Mucosa of descending colon (tissue), 3 donors: ENCODE data around the gene NISCH. TPM values are rescaled to one million over a fixed set of nuclear protein-coding genes. Genes with fewer than 3 reads are reported as not detected.

Experiments used
- ATAC-seq: fragments of 200-7000 bp; cut with Tn5 transposase; one replicate; pipeline ENCODE4 v1.9.1; 2020; ENCODE audit warnings: mild to moderate bottlenecking, moderate library complexity
- DNase-seq, 3 donors: peaks; one replicate each; pipeline ENCODE4 v3.0.0-alpha.2; 2020
- H3K36me3 ChIP-seq: fragments of 200-600 bp; one replicate; pipeline ENCODE4 v1.8.0; 2021; ENCODE audit warnings: low read depth, mild to moderate bottlenecking
- H3K4me1 ChIP-seq: fragments of 200-600 bp; one replicate; pipeline ENCODE4 v1.8.0; 2021; ENCODE audit warnings: low read depth, mild to moderate bottlenecking
- H3K4me3 ChIP-seq: fragments of 200-600 bp; one replicate; pipeline ENCODE4 v1.8.0; 2021; ENCODE audit warnings: mild to moderate bottlenecking
- H3K9me3 ChIP-seq: fragments of 200-600 bp; one replicate; pipeline ENCODE4 v1.8.0; 2021; ENCODE audit warnings: mild to moderate bottlenecking
- intact Hi-C, 2 donors: fragments of 100-400 bp; cut with DNase I in 1 of 2; cut with micrococcal nuclease in 1 of 2; formaldehyde crosslinking; loops; one replicate each; pipeline versions ENCODE4 v1.11.0 to v1.11.1; 2022; cut with DNase I, micrococcal nuclease
- total RNA-seq, 3 donors: library from RNA; stranded (reverse); fragmentation: NEBNext Ultra II Directional in 2 of 3; extraction: Animal tissue kit (Norgen Biotek cat#: 25700) in 2 of 3; gene quantifications; one replicate each; pipeline versions ENCODE4 v1.2.1 to v1.2.4, GENCODE V29; 2021 to 2023
- TF ChIP-seq, protein P1 (sequence below): fragments of 200-600 bp; IDR thresholded peaks from one replicate; pipeline ENCODE4 v1.8.0; 2022; ENCODE audit warnings: antibody characterized with exemption, mild to moderate bottlenecking
- donor health status: DM: no; HTN: no; CAD: no; lungs with moderate emphysema.
- donor health status: DM: no; HTN: no; CAD: no.
- donor health status: DM: no; HTN: yes; CAD: no.

NISCH gene
- total RNA-seq, 3 donors from 2014 or later: 57.6 to 91.0 (median 72.1) TPM

DNA sequence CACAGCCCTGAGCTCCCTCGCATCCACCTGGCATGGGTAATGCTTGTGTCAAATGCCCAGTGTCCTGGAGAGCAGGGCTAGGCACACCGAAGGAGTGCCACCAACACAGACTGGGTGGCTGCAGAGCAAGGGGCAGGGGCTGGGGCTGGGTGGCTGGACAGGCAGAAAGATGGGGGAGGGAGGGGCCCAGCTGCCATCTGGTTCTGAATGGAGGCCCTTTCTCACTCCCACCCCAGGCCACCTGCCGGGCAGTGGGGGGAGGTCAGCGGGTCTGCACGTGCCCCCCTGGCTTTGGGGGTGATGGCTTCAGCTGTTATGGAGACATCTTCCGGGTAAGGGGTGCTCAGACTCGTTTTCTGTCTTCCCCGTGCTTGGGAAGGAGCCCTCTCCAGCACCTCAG is 56.7 kb downstream of the NISCH start:
- H3K4me3 ChIP-seq: no peak overlapping the region
- intact Hi-C loops: no loop called here
- TF ChIP-seq, protein P1, sequence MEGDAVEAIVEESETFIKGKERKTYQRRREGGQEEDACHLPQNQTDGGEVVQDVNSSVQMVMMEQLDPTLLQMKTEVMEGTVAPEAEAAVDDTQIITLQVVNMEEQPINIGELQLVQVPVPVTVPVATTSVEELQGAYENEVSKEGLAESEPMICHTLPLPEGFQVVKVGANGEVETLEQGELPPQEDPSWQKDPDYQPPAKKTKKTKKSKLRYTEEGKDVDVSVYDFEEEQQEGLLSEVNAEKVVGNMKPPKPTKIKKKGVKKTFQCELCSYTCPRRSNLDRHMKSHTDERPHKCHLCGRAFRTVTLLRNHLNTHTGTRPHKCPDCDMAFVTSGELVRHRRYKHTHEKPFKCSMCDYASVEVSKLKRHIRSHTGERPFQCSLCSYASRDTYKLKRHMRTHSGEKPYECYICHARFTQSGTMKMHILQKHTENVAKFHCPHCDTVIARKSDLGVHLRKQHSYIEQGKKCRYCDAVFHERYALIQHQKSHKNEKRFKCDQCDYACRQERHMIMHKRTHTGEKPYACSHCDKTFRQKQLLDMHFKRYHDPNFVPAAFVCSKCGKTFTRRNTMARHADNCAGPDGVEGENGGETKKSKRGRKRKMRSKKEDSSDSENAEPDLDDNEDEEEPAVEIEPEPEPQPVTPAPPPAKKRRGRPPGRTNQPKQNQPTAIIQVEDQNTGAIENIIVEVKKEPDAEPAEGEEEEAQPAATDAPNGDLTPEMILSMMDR: no peak
- no peak for DNase-seq
- H3K9me3 ChIP-seq: no peaks in the 10 kb centered on the region
- no peaks in the 10 kb centered on the region for H3K36me3 ChIP-seq
- H3K4me1 ChIP-seq: no peaks in the 10 kb centered on the region
- no peak for ATAC-seq

DNA sequence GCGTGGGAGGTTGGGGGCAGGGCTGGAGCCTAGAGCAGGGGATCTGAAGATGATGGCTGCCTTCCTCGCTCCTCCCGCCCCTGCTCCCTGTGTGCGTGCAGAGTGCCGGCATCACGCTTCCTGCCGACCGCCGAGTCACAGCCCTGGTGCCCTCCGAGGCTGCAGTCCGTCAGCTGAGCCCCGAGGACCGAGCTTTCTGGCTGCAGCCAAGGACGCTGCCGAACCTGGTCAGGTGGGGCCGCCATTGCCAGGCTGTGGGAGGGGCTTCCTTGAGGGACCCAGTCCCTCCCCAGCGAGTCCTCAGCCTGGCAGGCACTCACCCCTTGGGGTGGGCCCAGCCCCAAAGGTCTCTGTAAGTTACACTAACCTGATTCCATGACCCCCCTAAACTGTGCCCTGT is 57.3 kb downstream of the NISCH start:
- DNase-seq (no peak), ATAC-seq (no peak)
- Histone ChIP-seq H3K9me3 (no peaks in the 10 kb centered on the region), H3K4me1 (no peaks in the 10 kb centered on the region), H3K4me3 (no peak overlapping the region), H3K36me3 (no peaks in the 10 kb centered on the region)
- TF ChIP-seq, protein P1: no peak
- intact Hi-C loops: no loop called here

DNA sequence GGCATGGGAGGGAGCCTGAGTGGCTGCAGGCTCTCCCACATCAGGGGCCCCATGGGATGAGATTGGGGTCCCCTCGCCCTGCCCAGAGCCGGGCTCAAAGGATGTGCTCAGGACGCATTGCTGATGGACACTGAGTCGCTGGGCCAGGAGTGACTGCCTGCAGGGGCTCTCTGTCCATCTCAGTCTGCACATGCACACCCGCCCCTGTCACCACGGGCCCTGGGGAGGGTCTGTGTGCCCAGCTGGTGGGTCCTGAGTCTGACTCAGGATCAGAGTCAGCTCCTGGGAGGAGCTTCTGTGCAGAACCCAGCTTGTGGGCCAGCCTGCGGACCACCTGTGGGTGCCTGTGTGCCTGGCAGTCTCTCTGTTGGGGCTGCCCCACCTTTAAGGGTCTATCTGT is 57.9 kb downstream of the NISCH start:
- intact Hi-C loops: no loop called here
- Histone ChIP-seq H3K36me3 (no peaks in the 10 kb centered on the region), H3K9me3 (no peaks in the 10 kb centered on the region), H3K4me1 (no peaks in the 10 kb centered on the region), H3K4me3 (no peak overlapping the region)
- DNase-seq (no peak), ATAC-seq (no peak)
- TF ChIP-seq, protein P1: no peak

- H3K36me3 ChIP-seq: no peaks in the 10 kb centered on the region
- TF ChIP-seq, protein P1: no peak
- DNase-seq (no peak), ATAC-seq (no peak)
- peaks cover 2% of the 10 kb centered on the region for H3K4me1 ChIP-seq
- H3K4me3 ChIP-seq: no peak overlapping the region
- intact Hi-C loops: no loop called here
- H3K9me3 ChIP-seq: no peaks in the 10 kb centered on the region
Observed at GRCh38 chr3:52514576-52514975, 59.2 kb downstream of the NISCH start.

DNA sequence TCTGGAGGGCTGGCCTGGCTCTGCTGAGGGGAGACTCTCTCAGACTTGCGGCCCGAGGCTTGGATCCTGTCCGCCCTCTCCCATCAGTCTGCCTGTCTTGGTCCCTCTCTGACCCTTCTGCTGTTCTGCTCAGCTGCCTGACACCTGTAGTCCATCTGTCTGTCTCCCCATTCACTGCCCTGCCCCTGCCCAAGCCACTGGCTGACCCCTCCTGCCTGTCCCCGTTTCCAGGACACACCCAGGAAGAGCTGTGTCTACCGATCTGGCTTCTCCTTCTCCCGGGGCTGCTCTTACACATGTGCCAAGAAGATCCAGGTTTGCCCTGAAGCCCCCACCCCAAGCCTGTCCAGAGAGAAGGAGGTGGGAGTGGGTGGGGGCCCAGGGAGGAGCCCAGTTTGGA is 59.8 kb downstream of the NISCH start:
- TF ChIP-seq, protein P1: no peak
- Histone ChIP-seq H3K4me1 (peaks cover 2% of the 10 kb centered on the region), H3K4me3 (no peak overlapping the region), H3K36me3 (no peaks in the 10 kb centered on the region), H3K9me3 (no peaks in the 10 kb centered on the region)
- intact Hi-C loops: no loop called here
- DNase-seq (no peak), ATAC-seq (no peak)

- TF ChIP-seq, protein P1: no peak
- DNase-seq (no peak), ATAC-seq (no peak)
- H3K9me3 ChIP-seq: no peaks in the 10 kb centered on the region
- intact Hi-C loops: no loop called here
- no peaks in the 10 kb centered on the region for H3K36me3 ChIP-seq
- peaks cover 2% of the 10 kb centered on the region for H3K4me1 ChIP-seq
- no peak overlapping the region for H3K4me3 ChIP-seq
Observed at GRCh38 chr3:52516509-52517195, 61.2 kb downstream of the NISCH start.
